ENCODE measurements around the gene NIT2. TPM values are rescaled to one million over a fixed set of nuclear protein-coding genes. Genes with fewer than 3 reads are reported as not detected.

NIT2 gene
- total RNA-seq, 2 donors from 2014 or later: 29.2 to 39.0 TPM

DNA sequence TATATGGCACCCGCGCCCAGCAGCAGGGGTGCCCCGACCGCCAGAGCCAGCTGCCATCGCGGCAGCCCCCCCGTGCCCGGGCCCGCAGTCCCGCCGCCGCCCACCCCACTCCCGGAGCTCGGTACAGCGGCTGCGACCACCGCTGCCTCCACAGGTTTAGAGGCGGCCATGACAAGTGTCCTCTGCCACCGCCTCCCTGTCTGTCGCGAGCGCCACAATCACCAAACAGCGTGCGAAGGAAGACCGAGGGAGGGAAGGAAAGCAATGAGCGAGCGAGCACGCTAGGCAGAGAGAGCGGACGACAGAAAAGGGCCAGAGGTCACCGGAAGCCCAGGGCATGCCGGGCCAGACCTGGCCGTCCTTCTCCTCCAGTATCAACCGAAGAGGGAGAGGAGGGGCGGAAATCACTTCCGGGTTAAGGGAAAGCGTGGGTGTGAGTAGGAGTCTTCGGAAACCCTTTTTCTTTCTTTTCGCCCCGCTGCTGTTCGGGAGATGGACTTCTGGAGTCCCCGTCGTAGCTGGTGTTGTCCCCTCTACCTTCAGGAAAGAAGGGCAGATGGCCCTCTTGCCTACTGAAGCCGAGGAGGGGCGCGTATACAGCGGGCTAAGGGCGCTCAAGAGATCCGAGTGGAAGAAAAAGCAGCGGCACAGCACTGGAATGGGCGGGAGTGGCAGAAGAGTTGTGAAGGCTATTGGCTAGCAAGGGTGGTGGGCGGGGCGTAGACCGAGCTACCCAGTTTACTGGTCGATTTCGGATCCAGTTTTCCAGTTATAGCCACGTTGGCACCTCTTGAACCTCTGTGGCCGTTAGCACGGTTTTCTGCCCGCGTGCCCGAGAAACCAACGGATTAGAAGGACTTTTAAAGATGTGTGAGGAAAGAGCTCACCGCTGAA is 66.5 kb downstream of the NIT2 start, which contains the start of the genes LNP1 and TOMM70:
Gene LNP1 (plus strand): TSS at position 760 of the 894 bp plus-strand sequence. CDS start 28,191 bp downstream, outside the sequence.
Gene TOMM70 (minus strand): TSS at position 310 of the 894 bp plus-strand sequence. CDS start 140 bp downstream, at position 170.
- ATAC-seq (ENCODE audit: insufficient number of reproducible peaks, low FRiP score, low read depth) (peak; percentile 100), DNase-seq (ENCODE audit: low spot score) (peak; percentile 95)
- H3K4me3 ChIP-seq: peak within 1 kb of the TSS; percentile 98
- peaks cover 25 to 39% of the 10 kb centered on the region in 2 donors for H3K4me1 ChIP-seq (ENCODE audit: control insufficient read depth in 1 of 2, low read depth in 2 of 2)
- H3K9me3 ChIP-seq: no peaks in the 10 kb centered on the region
- no peaks in the 10 kb centered on the region for H3K27me3 ChIP-seq (replicated peaks; ENCODE audit: insufficient read depth)
- TF ChIP-seq, protein P1, sequence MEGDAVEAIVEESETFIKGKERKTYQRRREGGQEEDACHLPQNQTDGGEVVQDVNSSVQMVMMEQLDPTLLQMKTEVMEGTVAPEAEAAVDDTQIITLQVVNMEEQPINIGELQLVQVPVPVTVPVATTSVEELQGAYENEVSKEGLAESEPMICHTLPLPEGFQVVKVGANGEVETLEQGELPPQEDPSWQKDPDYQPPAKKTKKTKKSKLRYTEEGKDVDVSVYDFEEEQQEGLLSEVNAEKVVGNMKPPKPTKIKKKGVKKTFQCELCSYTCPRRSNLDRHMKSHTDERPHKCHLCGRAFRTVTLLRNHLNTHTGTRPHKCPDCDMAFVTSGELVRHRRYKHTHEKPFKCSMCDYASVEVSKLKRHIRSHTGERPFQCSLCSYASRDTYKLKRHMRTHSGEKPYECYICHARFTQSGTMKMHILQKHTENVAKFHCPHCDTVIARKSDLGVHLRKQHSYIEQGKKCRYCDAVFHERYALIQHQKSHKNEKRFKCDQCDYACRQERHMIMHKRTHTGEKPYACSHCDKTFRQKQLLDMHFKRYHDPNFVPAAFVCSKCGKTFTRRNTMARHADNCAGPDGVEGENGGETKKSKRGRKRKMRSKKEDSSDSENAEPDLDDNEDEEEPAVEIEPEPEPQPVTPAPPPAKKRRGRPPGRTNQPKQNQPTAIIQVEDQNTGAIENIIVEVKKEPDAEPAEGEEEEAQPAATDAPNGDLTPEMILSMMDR (IDR thresholded peaks at IDR 0.05): no peak
- no peaks in the 10 kb centered on the region for H3K36me3 ChIP-seq
- peak within 1 kb of the TSS; percentile 93 to 95 for H3K27ac ChIP-seq

GRCh38 chr3:100401674-100402041 is 67.1 kb downstream of the NIT2 start:
- Histone ChIP-seq H3K4me3 (peak overlapping the region; percentile 98), H3K4me1 (ENCODE audit: control insufficient read depth in 1 of 2, low read depth in 2 of 2) (peaks cover 25 to 38% of the 10 kb centered on the region in 2 donors), H3K36me3 (no peaks in the 10 kb centered on the region), H3K27ac (peak overlapping the region; percentile 93 to 95), H3K27me3 (replicated peaks; ENCODE audit: insufficient read depth) (no peaks in the 10 kb centered on the region), H3K9me3 (no peaks in the 10 kb centered on the region)
- TF ChIP-seq, protein P1 (IDR thresholded peaks at IDR 0.05): no peak
- DNase-seq (ENCODE audit: low spot score): peak; percentile 2
- ATAC-seq (ENCODE audit: insufficient number of reproducible peaks, low FRiP score, low read depth): no peak

GRCh38 chr3:100402256-100402655 is 67.7 kb downstream of the NIT2 start:
- ATAC-seq (ENCODE audit: insufficient number of reproducible peaks, low FRiP score, low read depth): no peak
- Histone ChIP-seq H3K9me3 (no peaks in the 10 kb centered on the region), H3K4me3 (peak overlapping the region; percentile 98), H3K36me3 (no peaks in the 10 kb centered on the region), H3K27me3 (replicated peaks; ENCODE audit: insufficient read depth) (no peaks in the 10 kb centered on the region), H3K4me1 (ENCODE audit: control insufficient read depth in 1 of 2, low read depth in 2 of 2) (peaks cover 25 to 32% of the 10 kb centered on the region in 2 donors), H3K27ac (peak overlapping the region in 1 of 2 donors; percentile 93)
- DNase-seq (ENCODE audit: low spot score): no peak
- TF ChIP-seq, protein P1 (IDR thresholded peaks at IDR 0.05): no peak

DNA sequence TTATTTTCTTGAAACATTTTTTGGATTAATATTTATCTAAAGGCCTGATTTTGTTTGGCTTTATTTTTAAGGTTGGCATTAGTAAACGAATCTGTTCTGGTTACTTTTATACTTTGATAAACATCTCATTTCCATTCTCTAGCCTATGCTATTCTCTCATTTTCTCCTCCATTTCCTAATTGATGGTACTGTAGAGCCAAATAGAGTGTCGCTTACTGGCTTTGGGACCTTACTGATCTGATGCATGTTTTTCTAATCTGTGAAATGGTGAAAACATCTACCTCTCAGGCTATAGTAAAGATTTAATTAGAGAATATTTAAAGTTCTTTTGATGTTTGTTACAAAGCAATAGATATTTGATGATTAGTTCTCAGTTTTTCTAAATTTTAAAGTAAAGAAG is 68.3 kb downstream of the NIT2 start:
- H3K27me3 ChIP-seq (replicated peaks; ENCODE audit: insufficient read depth): no peaks in the 10 kb centered on the region
- TF ChIP-seq, protein P1 (IDR thresholded peaks at IDR 0.05): no peak
- no peaks in the 10 kb centered on the region for H3K36me3 ChIP-seq
- no peak overlapping the region for H3K27ac ChIP-seq
- no peak for ATAC-seq (ENCODE audit: insufficient number of reproducible peaks, low FRiP score, low read depth)
- no peak for DNase-seq (ENCODE audit: low spot score)
- H3K4me1 ChIP-seq (ENCODE audit: control insufficient read depth in 1 of 2, low read depth in 2 of 2): peaks cover 25 to 29% of the 10 kb centered on the region in 2 donors
- peaks cover 4% of the 10 kb centered on the region for H3K9me3 ChIP-seq
- H3K4me3 ChIP-seq: peak overlapping the region; percentile 98

Data from thoracic aorta (tissue), 2 donors.